ENCODE results near the gene LCN1.

- no peak for TF ChIP-seq EZH2 (IDR thresholded peaks at IDR 0.05; ENCODE audit: low read length, unreplicated experiment)
- TF ChIP-seq CTCF (conservative IDR thresholded peaks at IDR 0.05; ENCODE audit: low read depth, low read length): no peak
Observed at GRCh38 chr9:135488013-135488330, 33.3 kb upstream of the LCN1 start.

Data from PC-3 (cell line).